ENCODE results near the gene RENBP. TPM values are rescaled to one million over a fixed set of nuclear protein-coding genes. Genes with fewer than 3 reads are reported as not detected.
A peak's percentile ranks its signal among the peaks of the same experiment; 100 is the strongest.

Gene RENBP
- total and polyA plus RNA-seq, 2 of the 13 experiments (the other 11 are each of a cell fraction or from before 2014, with no cell fraction given), result 1.4 to 2.6 TPM

DNA sequence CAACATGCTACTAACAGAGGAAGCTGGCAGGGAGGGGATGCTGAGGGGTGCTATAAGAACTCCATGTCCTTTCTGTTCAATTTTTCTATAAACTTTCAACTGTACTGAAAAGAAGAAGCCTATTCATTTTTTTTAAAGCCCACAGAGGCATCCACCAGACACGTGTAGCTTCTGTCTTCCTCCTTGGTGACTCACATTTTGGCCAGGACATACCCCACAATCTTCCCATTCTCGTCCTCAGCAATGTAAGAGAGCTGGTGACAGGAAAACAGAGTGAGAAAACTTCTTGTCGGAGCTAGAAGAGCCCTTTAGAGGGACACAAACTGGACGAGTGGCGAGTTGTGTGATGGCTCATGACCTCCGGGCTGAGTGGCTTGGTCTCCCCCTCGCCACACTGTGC lies 10.7 kb downstream of the RENBP start:
- POLR2A ChIA-PET, result no interaction called here
- Histone ChIP-seq H3K9me3 (ENCODE audit: low read length) (no peaks in the 10 kb centered on the region), H3K4me3 (replicated peaks in 1 of 3; ENCODE audit: insufficient read depth in 1 of 3, low read depth in 2 of 3, low read length in 3 of 3) (peak overlapping the region; percentile 67 to 81 (median 80)), H3K79me2 (ENCODE audit: insufficient read depth, low read length) (peaks cover 9% of the 10 kb centered on the region), H3K36me3 (replicated peaks in 1 of 2; ENCODE audit: control insufficient read depth in 1 of 2, insufficient read depth in 2 of 2, low read length in 2 of 2) (peaks cover 1 to 8% of the 10 kb centered on the region in 2 experiments; a peak in 1 of 5 replicates), H4K20me1 (ENCODE audit: insufficient read depth, low read length) (no peaks in the 10 kb centered on the region), H3K4me1 (ENCODE audit: insufficient read depth, low read length) (peaks cover 18% of the 10 kb centered on the region), H3K27me3 (ENCODE audit: control insufficient read depth in 1 of 2, insufficient read depth in 2 of 2, low read length in 2 of 2) (no peaks in the 10 kb centered on the region), H3K9ac (ENCODE audit: insufficient read depth, low read depth, low read length) (peak overlapping the region; percentile 78), H3K4me2 (ENCODE audit: low read depth, low read length) (peak overlapping the region; percentile 76), H2AFZ (ENCODE audit: low read length) (no peak overlapping the region), H3K27ac (ENCODE audit: extremely low read length, insufficient read depth, low read length) (no peak overlapping the region)
- no TSS peak for BruUV-seq (replicated peaks)
- TF ChIP-seq ZBTB20 (CRISPR knock-in tag; IDR thresholded peaks at IDR 0.05; ENCODE audit: borderline replicate concordance, low read depth) (no peak), PCBP1 (IDR thresholded peaks at IDR 0.05; ENCODE audit: borderline replicate concordance, low read depth, low read length) (no peak), ZNF205 (CRISPR knock-in tag; IDR thresholded peaks at IDR 0.05) (no peak), JDP2 (CRISPR knock-in tag; IDR thresholded peaks at IDR 0.05; ENCODE audit: borderline replicate concordance) (no peak), SNAPC4 (CRISPR knock-in tag; IDR thresholded peaks at IDR 0.05) (no peak), E2F5 (CRISPR knock-in tag; conservative IDR thresholded peaks at IDR 0.05) (no peak)
- TF ChIP-seq, protein P1, sequence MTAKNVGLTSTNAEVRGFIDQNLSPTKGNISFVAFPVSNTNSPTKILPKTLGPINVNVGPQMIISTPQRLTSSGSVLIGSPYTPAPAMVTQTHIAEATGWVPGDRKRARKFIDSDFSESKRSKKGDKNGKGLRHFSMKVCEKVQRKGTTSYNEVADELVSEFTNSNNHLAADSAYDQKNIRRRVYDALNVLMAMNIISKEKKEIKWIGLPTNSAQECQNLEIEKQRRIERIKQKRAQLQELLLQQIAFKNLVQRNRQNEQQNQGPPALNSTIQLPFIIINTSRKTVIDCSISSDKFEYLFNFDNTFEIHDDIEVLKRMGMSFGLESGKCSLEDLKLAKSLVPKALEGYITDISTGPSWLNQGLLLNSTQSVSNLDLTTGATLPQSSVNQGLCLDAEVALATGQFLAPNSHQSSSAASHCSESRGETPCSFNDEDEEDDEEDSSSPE (CRISPR knock-in tag; IDR thresholded peaks at IDR 0.05), result no peak
- TF ChIP-seq, protein P2, sequence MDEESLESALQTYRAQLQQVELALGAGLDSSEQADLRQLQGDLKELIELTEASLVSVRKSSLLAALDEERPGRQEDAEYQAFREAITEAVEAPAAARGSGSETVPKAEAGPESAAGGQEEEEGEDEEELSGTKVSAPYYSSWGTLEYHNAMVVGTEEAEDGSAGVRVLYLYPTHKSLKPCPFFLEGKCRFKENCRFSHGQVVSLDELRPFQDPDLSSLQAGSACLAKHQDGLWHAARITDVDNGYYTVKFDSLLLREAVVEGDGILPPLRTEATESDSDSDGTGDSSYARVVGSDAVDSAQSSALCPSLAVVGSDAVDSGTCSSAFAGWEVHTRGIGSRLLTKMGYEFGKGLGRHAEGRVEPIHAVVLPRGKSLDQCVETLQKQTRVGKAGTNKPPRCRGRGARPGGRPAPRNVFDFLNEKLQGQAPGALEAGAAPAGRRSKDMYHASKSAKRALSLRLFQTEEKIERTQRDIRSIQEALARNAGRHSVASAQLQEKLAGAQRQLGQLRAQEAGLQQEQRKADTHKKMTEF (CRISPR knock-in tag; IDR thresholded peaks at IDR 0.05), result no peak
- CTCF ChIA-PET (ENCODE audit: low intra/inter-chr PET ratio, low total read pairs), result no interaction called here
- intact Hi-C loops (cut with micrococcal nuclease; ENCODE audit: unreplicated experiment) (no loop called here), in situ Hi-C loops (cut with HindIII; ENCODE audit: extremely low pct_ligation_motif_present, low pct_unique_long_range_greater_than_20kb) (no loop called here)
- no peak for FAIRE-seq
- ATAC-seq, result no peak
- WGBS (ENCODE audit: low lambda C conversion rate), result 14% methylated on average over 3 of the region's 7 CpGs
- no peak for DNase-seq (ENCODE audit: low spot score)

Measured in HepG2 (cell line).